Vein endothelial cell (primary cell): ENCODE data around the gene IL36B. TPM values are rescaled to one million over a fixed set of nuclear protein-coding genes. Genes with fewer than 3 reads are reported as not detected.

ENCODE experiments used
- small RNA-seq: library from RNA; depleted of rRNA; stranded (forward); fragments of <200 nt; gene quantifications from one replicate; pipeline ENCODE3, GENCODE V24; 2012
- total RNA-seq: library from RNA; depleted of rRNA; stranded (reverse); fragments of >200 nt; gene quantifications from 2 replicates; pipeline ENCODE4 v1.2.3, GENCODE V29; 2012

IL36B gene
- total RNA-seq: not detected in 2 replicates

GRCh38 chr2:113052396-113052917, at the start of gene IL36B:
IL36B (minus strand) TSS chr2:113052867.

DNA sequence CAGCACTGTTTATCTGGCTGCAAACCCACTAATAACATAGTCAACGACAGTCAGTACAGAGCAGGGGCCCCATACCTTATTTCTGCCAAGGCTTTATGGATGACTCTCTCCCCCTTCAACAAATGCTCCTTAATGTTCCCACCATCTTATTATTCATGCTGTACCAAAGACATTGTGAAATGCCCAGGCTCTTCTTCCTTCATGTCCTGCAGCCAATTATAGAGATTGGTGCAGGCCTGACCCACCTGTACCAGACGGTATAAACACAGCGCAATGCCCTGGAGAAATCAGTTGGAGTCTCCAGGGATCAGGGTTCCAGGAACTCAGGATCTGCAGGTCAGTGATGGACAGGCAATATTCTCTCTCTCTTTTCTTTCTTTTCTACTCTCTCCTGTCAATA, 15.0 kb upstream of the IL36B start, which contains the start of gene IL1F10:
Gene IL1F10, plus strand, starts transcription at position 290 of the 400 bp plus-strand sequence. CDS start 4,769 bp downstream, outside the sequence.

DNA sequence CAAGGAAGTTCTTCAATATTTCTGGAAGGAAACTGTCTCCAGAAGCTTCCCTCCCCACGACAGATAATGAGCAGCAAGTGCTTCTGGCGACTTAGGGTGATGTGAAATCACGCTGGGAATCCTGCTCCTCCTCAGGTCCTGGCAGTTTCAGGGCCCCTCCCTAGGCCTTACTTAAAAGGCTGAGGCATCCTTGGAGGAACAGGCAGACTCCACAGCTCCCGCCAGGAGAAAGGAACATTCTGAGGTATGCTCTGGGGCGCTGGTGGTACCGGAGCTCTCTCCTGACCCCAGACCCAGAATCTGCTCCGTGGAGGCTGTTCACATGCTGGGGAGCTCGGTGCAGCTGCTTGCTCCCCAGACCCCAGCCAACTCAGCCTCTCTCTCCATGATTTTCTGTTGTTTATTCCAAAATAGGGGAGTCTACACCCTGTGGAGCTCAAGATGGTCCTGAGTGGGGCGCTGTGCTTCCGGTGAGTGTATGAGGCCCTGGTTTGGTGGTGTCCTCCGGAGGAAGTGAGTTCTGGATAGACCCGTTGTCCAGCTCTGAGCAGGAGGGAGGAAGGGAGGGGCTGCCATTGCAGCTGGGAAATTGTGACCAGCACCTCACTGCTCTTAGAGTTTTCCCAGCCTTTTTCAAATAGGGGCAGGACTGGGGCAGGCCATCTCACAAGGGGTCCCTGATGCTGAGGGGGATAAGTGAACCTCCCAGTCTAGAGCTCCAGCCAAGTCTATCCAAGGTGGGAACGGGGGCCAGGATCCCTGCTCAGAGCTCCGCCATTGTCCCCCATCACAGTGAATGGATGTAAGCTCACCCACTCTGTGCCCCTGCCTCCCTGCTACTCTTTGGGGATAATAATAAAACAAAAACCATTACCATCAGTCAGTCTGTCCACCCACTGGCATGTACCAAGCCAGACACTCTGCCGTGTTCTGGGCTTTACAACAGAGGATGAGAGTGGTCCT, 6.6 kb upstream of the IL36B start, which contains the start of gene IL36RN:
Gene IL36RN, plus strand, starts transcription at position 201 of the 963 bp plus-strand sequence. Its CDS starts 241 bp downstream, at position 442.

GRCh38 chr2:113005030-113005509, 47.6 kb downstream of the IL36B start, which contains the start of gene IL36A:
IL36A (plus strand) TSS chr2:113005459; CDS start chr2:113005872, 413 bp downstream.

DNA sequence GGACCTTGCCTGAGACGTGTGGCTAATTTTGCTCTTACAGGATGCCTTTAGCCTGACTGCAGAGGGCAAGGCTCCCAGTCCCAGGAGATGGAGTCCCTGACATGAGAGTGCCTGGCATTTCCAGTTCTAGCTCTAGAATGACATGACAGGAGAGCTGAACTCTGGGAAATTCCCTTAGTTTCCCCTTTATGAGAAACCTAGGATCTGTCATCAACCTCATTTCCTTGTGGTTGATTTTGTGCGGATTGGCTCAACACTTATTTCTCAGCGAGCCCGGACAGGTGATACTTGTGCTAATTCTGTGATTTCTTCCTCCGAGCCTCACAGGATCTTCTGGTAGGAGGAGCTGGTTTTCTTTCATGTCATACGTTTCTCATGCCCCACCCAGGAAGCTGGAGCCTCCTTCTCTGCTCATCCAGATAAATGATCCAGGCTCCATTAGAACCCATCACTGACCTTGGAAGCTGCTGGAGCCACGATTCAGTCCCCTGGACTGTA, 75.1 kb downstream of the IL36B start, which contains the start of gene IL36G:
Gene IL36G, plus strand, starts transcription at position 448 of the 498 bp plus-strand sequence. CDS start 633 bp downstream, outside the sequence.

Small RNA genes within 50 kb of the gene (small RNA-seq; reads per million reads assigned to genes)
- gene HMGN2P23: not detected
- gene RNU6-1180P: not detected

Other genes starting within 250 kb of the IL36B start
- 0.19 and 0.33 TPM in 2 replicates for gene IL1B, start 216.1 kb downstream of the IL36B start, total RNA-seq
- 0.19 TPM in 1 of 2 replicates, not detected in the other for gene IL37, start 141.7 kb downstream of the IL36B start, total RNA-seq
- gene IL36G, start 74.9 kb downstream of the IL36B start, total RNA-seq: not detected in 2 replicates
- gene IL36A, start 47.4 kb downstream of the IL36B start, total RNA-seq: not detected in 2 replicates
- not detected in 2 replicates for gene IL36RN, start 6.3 kb upstream of the IL36B start, total RNA-seq
- gene IL1F10, start 15.1 kb upstream of the IL36B start, total RNA-seq: not detected in 2 replicates
- gene IL1RN, start 74.7 kb upstream of the IL36B start, total RNA-seq: not detected in 2 replicates
- 0.57 and 0.65 TPM in 2 replicates for gene PSD4, start 121.1 kb upstream of the IL36B start, total RNA-seq
- gene PAX8, start 226.1 kb upstream of the IL36B start, total RNA-seq: 0.48 and 1.3 TPM in 2 replicates